Measurements from ENCODE around the gene GTF2IRD1. TPM values are rescaled to one million over a fixed set of nuclear protein-coding genes. Genes with fewer than 3 reads are reported as not detected.

The GTF2IRD1 gene
- total and polyA plus RNA-seq, 2 of the 4 experiments (the other 2 are of a cell fraction) = 4.1 to 21.9 TPM

GRCh38 chr7:74462707-74463100 lies 9.0 kb downstream of the GTF2IRD1 start:
- no peak overlapping the region for H3K9ac ChIP-seq (ENCODE audit: low read depth, low read length)
- H4K20me1 ChIP-seq (ENCODE audit: insufficient read depth, low read length) = peaks cover 88% of the 10 kb centered on the region
- H2AK5ac ChIP-seq (ENCODE audit: low read depth, low read length) = no peak overlapping the region
- no peak overlapping the region for H3K4me2 ChIP-seq (ENCODE audit: low read depth, low read length)
- H3K9me3 ChIP-seq (ENCODE audit: control insufficient read depth, insufficient read depth, low read length) = no peaks in the 10 kb centered on the region
- H3K56ac ChIP-seq (ENCODE audit: extremely low read depth, insufficient read depth, low read length) = no peak overlapping the region
- H3K36me3 ChIP-seq (ENCODE audit: control insufficient read depth, insufficient read depth, low read length) = peaks cover 11% of the 10 kb centered on the region; the same call in 1 of the 2 replicates
- H3K23ac ChIP-seq (ENCODE audit: low read depth, low read length) = no peak overlapping the region
- H3K79me1 ChIP-seq (ENCODE audit: low read depth in 1 of 2, low read length in 2 of 2) = peaks cover 12 to 80% of the 10 kb centered on the region in 2 experiments
- dilution Hi-C loops (cut with HindIII; ENCODE audit: low sequenced_read_pairs, unreplicated experiment) = no loop called here
- H2AK9ac ChIP-seq (replicated peaks; ENCODE audit: low read depth, low read length, poor library complexity) = no peak overlapping the region
- DNase-seq (no peak), ATAC-seq (ENCODE audit: low read depth) (no peak)
- BruUV-seq (replicated peaks) = no TSS peak
- ChIA-PET CTCF (interaction anchor here (0.8 kb wide), 1 partner anchor 21 kb away, joined by 3 read pairs; no protein-coding TSS in a partner anchor), POLR2A (ENCODE audit: unreplicated experiment) (no interaction called here)
- H2BK20ac ChIP-seq (ENCODE audit: low read depth, low read length) = no peak overlapping the region
- H3K4ac ChIP-seq (ENCODE audit: low read depth, low read length) = no peak overlapping the region
- H4K8ac ChIP-seq (ENCODE audit: low read depth in 2 of 2, low read length in 2 of 2) = no peak overlapping the region
- H3K9me1 ChIP-seq (ENCODE audit: insufficient read depth, low read length) = peaks cover 2% of the 10 kb centered on the region; the same call in 1 of the 2 replicates
- intact Hi-C loops (cut with micrococcal nuclease) = no loop called here
- no peaks in the 10 kb centered on the region for H3K27me3 ChIP-seq (ENCODE audit: control insufficient read depth, insufficient read depth, low read length)
- in situ Hi-C loops (cut with MboI; ENCODE audit: low sequenced_read_pairs) = no loop called here
- no peak overlapping the region for H3K18ac ChIP-seq (ENCODE audit: low read depth, low read length)
- H2BK15ac ChIP-seq (ENCODE audit: low read depth, low read length) = no peak overlapping the region
- TF ChIP-seq MAFK (IDR thresholded peaks at IDR 0.05; ENCODE audit: low read depth, low read length) (no peak), BHLHE40 (IDR thresholded peaks at IDR 0.05; ENCODE audit: low read depth, low read length) (no peak), RCOR1 (IDR thresholded peaks at IDR 0.05; ENCODE audit: insufficient replicate concordance, low read length) (no peak), MXI1 (IDR thresholded peaks at IDR 0.05; ENCODE audit: borderline replicate concordance, low read depth, low read length) (no peak), RFX5 (IDR thresholded peaks at IDR 0.05; ENCODE audit: low read depth, low read length) (no peak), SMC3 (IDR thresholded peaks at IDR 0.05; ENCODE audit: low read depth, low read length) (no peak), CHD1 (IDR thresholded peaks at IDR 0.05; ENCODE audit: low read depth, low read length) (no peak), NFE2L2 (IDR thresholded peaks at IDR 0.05; ENCODE audit: low read depth, low read length) (no peak), RAD21 (IDR thresholded peaks at IDR 0.05; ENCODE audit: low read length) (no peak), USF2 (IDR thresholded peaks at IDR 0.05; ENCODE audit: low read depth, low read length) (no peak), CEBPB (IDR thresholded peaks at IDR 0.05; ENCODE audit: low read depth, low read length) (no peak), POLR2A (IDR thresholded peaks at IDR 0.05; ENCODE audit: low read depth, low read length) (no peak)
- TF ChIP-seq, protein P1, sequence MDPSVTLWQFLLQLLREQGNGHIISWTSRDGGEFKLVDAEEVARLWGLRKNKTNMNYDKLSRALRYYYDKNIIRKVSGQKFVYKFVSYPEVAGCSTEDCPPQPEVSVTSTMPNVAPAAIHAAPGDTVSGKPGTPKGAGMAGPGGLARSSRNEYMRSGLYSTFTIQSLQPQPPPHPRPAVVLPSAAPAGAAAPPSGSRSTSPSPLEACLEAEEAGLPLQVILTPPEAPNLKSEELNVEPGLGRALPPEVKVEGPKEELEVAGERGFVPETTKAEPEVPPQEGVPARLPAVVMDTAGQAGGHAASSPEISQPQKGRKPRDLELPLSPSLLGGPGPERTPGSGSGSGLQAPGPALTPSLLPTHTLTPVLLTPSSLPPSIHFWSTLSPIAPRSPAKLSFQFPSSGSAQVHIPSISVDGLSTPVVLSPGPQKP (IDR thresholded peaks at IDR 0.05; ENCODE audit: borderline replicate concordance, low read depth, low read length) = no peak
- TF ChIP-seq, protein P2, sequence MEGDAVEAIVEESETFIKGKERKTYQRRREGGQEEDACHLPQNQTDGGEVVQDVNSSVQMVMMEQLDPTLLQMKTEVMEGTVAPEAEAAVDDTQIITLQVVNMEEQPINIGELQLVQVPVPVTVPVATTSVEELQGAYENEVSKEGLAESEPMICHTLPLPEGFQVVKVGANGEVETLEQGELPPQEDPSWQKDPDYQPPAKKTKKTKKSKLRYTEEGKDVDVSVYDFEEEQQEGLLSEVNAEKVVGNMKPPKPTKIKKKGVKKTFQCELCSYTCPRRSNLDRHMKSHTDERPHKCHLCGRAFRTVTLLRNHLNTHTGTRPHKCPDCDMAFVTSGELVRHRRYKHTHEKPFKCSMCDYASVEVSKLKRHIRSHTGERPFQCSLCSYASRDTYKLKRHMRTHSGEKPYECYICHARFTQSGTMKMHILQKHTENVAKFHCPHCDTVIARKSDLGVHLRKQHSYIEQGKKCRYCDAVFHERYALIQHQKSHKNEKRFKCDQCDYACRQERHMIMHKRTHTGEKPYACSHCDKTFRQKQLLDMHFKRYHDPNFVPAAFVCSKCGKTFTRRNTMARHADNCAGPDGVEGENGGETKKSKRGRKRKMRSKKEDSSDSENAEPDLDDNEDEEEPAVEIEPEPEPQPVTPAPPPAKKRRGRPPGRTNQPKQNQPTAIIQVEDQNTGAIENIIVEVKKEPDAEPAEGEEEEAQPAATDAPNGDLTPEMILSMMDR (conservative IDR thresholded peaks at IDR 0.05; ENCODE audit: low read depth, low read length) = no peak
- no peak overlapping the region for H4K91ac ChIP-seq (ENCODE audit: insufficient read depth, low read depth, low read length)
- no peak overlapping the region for H3K14ac ChIP-seq (replicated peaks; ENCODE audit: low read depth, low read length)
- H3K4me3 ChIP-seq (ENCODE audit: insufficient read depth, low read depth, low read length) = no peak overlapping the region
- H2AFZ ChIP-seq (replicated peaks; ENCODE audit: low read length, poor library complexity) = no peak overlapping the region
- no peaks in the 10 kb centered on the region for H3K4me1 ChIP-seq (ENCODE audit: control insufficient read depth, insufficient read depth, low read length)
- no peak overlapping the region for H3K27ac ChIP-seq (ENCODE audit: insufficient read depth, low read length)
- no peak overlapping the region for H4K5ac ChIP-seq (ENCODE audit: low read depth, low read length)
- H2BK120ac ChIP-seq (ENCODE audit: low read depth, low read length) = no peak overlapping the region
- WGBS, 2 experiments (ENCODE audit: extremely low coverage in 2 of 2, insufficient read length in 1 of 2) = 95% methylated on average over 4 of the region's 11 CpGs; no CpG with 5 or more reads in 1 of the 2 experiments
- H2BK5ac ChIP-seq (ENCODE audit: low read depth, low read length, poor library complexity, severe bottlenecking) = no peak overlapping the region

All from IMR-90 (cell line).